ENCODE measurements around the gene SPARC.
A peak's percentile ranks its signal among the peaks of the same experiment; 100 is the strongest.

Gene SPARC

DNA sequence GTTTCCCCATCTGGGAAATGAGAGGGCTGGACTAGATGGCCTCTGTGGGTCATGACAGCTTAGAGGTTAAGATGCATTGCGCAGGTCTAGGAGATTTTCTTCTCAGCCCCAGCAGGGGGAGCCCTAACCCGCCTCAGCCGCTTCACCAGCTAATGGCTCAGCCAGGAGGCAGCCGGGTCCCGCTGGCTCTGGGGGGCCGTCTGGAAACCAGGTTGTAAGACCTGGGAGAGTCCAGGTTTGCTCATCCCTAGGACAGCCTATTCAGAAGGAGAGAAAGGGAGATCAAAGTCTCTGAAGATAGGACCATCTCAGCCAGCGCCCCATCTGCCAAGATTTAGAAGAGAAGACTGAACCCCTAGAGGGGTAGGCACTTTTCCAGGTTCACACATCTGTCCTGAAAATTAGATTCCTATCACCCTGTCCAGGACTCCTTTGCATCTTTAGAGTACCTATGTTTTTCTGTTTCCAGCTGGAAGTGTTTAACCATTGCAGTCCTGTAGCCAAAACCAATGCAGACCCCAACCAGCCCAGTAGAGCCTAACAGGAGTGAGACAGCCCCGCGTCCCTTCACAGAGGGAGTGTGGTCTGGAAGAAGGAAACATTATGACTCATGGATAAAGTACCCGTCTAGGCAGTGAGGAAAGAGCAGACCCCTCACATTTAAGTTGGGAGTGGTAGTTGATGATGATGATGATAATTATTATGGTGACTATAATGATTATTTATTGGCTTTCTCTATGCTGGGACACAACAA, 27.5 kb downstream of the SPARC start:
- DNase-seq (ENCODE audit: low read depth), result peak; percentile 76

DNA sequence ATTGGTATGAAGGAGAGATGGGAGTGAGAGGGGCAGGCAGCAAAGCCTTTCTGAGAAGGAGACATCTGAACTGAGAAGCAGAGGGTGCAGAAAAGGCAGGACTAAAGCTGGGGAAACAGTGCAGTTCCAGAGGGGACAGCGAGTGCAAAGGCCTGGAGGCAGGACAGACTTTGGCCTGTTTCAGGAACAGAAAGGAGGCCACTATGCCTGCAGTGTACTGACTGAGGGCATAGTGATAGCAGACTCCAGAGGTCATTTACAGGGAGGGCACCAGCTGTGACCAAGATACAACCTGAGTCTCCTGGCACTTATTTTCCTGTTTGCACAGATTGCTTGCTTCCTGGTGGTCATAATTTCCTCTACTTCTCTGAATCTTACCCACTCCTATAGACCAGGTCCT, 29.6 kb downstream of the SPARC start:
- no peak for DNase-seq (ENCODE audit: low read depth)

DNA sequence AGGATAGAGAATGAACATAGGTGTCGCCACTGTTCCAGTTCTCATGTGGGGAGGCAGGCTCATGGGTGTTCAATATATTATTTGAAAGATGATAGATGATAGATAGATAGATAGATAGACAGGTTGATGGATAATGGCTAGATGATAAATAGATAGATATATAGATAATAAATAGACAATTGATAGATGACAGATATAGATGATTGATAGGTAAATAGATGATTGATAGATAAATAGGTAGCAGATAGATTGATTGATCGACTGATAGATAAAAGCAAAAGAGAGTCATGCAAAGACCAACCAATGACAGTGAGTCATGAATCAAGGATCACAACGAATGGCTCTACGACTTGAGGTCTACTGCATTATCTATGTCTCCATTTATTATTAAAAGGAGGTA, 30.4 kb downstream of the SPARC start:
- no peak for DNase-seq (ENCODE audit: low read depth)

DNA sequence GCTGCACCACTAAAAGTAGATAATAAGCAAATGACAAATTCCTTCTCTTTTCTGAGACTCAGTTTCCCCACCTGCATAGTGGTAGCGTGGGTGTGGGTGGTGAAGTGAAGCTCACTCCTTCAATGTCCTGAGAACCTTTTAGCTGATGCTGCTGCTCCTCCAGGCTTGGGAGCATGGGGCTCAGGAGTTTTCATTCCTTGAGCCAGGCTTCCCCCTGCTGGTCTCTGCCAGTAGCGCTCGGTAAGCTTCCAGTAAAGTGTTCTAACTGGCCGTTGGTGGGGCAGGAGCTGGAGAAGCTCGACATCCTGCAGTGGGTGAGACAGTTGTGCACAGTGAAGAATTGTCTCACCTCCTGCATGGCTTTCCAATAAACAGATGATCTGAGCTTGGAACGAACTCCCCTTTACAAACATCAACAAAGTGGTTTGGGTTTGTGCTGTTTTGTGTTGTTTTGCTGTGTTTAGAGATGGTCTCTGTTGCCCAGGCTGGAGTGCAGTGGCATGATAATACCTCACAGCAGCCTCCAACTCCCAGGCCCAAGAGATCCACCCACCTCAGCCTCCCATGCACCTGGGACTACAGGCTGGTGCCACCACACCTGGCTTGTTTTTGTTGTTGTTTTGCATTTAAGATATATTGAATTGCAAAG, 34.6 kb downstream of the SPARC start:
- DNase-seq (ENCODE audit: low read depth), result peak; percentile 58

DNA sequence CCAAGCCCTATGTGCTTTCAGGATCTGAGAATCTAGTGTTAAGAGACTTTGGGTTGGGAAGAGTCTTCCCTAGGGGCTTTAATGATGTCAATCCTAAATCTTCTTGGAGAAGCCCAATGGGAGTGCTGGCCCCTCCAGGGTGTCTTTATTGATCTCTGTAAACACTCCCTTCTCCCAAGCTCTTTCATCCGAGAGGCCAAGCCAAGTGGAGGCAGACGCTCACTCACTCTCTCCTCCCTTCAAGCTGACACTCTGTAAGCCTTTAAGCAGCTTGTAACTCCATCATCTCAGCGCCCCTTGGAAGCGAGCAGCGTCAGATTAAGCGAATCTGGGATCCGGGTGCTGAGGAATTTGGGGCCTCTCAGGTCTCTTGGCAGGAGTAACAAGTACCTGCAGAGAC, 37.7 kb downstream of the SPARC start:
- DNase-seq (ENCODE audit: low read depth), result no peak

DNA sequence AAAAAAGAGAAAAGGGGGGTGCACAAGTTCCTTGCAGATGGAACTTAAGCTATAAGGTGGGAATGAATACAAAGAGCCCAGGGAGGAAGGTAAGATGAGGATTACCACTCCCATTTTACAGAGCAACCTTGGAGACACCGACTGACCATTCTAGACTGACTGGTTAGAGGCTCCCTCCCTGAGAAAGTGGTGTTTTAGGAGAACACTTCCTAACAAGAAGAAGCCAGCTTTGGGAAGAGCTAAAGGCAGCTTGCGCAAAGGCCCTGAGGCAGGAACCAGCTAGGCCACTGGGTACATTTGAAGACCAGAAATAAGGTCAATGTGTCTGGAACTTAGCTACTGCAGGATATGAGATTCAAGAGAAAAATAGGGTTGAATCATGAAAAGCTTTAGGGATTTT, 38.6 kb downstream of the SPARC start:
- DNase-seq (ENCODE audit: low read depth), result no peak

DNA sequence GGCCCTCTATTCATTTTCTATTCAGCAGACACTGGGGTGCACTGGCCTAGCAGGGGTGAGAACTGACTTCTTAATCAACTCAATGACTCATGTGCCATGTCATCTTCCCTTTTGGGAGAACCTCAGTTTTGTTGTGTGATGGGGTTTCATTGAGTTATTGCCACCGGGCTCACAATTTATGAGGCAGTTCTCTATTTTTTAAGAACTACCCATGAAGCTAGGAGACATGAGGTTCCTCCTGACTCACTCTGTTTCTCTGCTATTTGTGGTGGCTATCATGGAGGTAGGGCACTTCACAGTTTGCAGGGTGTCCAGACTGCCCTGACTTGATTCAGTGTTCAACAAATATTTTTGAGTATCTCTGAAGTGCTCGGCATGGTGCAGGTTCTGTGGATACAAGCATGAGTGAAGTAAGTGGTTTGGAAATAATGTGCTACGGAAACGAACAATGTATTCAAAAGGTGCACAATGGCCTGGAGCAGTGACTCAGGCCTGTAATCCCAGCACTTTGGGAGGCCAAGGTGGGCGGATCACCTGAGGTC, 39.3 kb downstream of the SPARC start:
- DNase-seq (ENCODE audit: low read depth), result no peak

DNA sequence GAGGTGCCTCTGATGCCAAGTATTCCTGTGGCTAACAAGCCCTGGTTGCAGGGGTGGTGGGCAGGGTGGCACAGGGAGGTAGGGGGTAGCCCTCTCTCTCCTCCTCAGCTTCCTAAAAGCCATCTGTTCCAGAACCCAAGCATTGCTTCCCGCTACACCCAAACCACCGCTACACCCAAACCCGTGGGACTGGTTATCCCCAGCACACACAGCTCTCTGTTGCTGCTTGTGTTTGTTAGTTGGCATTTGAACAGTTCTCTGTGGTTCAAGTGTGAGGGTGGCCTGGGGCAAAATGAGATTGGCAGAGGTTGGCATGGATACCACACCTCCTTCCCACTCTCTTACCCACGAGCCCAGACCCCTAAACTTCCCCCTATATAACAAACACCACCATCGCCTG, 40.4 kb downstream of the SPARC start:
- no peak for DNase-seq (ENCODE audit: low read depth)

DNA sequence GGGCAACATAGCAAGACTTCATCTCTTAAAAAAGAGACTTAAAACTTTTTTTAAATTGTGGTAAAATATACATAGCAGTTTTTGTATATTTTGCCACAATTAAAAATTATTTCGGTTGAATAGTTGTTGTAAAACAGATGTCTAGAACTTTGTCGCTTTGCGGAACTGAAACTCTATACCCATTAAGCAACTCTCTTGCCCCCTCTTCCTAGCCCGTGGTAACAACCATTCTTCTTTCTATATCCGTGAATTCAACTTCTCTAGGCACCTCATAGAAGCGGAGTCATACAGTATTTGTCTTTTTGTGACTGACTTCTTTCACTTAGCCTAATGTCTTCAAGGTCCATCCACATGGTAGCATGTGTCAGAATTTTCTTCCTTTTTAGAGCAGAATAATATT, 43.3 kb downstream of the SPARC start:
- DNase-seq (ENCODE audit: low read depth), result no peak

DNA sequence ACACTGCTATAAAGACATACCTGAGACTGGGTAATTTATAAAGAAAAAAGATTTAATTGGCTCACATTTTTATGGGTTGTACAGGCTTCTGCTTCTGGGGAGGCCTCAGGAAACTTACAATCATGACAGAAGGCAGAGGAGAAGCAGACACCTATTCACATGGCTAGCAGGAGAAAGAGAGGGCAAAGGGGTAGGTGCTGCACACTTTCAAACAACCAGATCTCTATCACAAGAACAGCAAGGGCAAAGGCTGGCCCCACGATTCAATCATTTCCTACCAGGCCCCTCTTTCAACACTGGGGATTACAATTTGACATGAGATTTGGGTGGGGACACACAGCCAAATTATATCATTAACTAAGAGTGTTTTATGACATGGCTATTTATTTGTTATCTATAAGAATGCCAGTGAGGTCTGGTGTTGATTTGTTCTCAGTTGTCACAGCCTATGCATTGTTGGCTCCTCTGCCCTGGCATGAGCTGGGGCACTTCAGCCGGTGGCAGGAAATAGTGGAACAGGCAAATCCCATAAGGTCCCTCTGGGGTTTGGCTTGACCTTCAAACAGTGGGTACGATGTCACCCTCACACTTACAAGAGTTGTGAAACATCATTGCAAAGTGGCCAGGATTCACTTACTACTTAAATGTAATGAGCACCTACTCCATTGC, 44.1 kb downstream of the SPARC start:
- DNase-seq (ENCODE audit: low read depth), result no peak

DNA sequence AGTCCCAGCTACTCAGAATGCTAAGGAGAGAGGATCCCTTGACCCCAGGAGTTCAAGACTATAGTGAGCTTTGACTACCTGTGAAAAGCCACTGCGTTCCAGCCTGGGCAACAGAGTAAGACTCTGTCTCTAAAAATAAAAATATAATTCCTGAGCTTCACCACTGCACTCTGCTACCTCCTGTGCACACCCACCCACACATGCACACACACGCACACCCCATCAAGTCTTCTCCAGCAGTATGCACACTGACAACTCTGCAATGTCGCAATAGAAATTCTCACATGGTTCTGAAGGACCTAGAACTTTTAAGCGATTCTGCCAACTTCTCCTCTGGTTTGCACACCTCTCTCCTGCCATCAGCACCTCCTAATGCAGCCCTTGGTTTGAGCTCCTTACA, 48.1 kb downstream of the SPARC start:
- no peak for DNase-seq (ENCODE audit: low read depth)

DNA sequence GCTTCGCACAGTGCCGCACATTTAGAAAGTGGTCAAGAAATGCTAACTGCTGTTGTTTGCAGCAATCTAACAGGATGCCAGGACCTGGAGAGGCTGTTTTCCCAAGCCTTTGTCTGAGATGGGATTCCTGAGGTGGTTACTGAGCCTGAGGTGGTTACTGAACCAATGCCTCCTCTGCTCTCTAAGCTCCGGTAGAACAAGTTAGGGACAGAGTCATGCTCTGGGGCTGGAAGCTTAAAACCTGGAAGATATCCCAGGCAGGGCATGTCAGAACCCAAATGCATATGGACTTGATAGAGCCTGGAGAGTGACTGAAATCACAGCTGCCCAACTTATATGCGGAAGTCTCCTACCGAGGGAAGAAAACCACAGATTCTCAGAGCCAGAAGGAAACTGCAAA, 49.0 kb downstream of the SPARC start:
- DNase-seq (ENCODE audit: low read depth), result no peak

DNA sequence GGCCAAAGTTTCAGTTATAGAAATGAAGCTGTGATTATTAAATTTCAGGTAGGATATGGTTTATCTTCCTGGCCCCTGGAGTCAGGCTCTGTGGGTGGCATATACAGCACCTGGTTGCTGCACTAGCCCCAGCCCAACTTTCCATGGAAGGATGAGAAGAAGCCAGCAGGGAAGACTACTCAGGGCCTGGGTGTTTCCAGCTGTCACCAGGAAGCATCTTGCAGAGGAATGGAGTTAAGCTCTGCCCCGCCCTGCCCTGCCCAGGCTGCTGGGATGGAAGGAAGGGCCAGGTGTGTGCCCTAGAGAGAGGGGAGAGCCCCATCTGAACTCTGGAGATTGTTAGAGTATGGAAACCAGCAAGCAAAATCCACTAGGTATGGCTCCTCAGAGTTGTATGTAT, 52.8 kb downstream of the SPARC start:
- no peak for DNase-seq (ENCODE audit: low read depth)

DNA sequence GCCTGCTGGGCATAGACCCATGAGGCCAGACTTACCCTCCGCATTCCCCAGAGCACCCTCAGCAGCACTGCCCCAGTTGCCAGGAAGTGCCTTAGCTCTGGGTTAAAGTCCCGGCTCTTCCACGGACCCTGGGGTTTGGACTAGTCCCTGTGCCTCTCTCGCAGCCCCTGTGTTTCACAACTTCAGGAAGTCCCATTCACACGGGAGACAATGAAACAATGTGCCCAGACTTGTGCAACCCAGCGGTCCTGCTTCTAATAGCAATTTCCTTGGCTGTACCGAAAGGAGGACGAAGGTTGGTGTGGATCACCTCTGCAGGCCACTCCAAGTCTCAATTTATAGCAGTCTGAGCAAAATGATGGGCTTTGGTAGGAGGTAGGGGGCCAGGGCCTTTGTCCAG, 53.8 kb downstream of the SPARC start:
- no peak for DNase-seq (ENCODE audit: low read depth)

DNA sequence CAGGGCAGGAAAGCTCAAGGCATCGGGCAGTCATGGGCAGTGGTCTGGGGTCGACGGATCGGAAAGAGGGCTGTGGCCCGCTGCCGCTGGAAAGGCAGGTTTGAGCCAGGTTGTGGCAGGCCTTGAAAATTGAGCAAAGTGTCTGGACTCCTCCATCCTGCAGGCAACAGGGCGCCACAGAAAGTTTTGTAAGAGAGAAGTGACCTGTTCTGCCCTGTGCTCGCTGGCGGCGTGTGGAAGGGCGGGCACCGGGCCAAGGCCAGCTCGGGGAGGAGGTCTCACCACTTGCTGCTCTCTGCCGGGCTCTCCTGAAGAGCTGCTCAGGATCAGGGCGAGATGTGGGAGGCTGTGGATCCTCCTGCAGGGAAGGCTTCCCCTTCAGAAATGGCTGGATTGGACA, 54.2 kb downstream of the SPARC start:
- DNase-seq (ENCODE audit: low read depth), result no peak

DNA sequence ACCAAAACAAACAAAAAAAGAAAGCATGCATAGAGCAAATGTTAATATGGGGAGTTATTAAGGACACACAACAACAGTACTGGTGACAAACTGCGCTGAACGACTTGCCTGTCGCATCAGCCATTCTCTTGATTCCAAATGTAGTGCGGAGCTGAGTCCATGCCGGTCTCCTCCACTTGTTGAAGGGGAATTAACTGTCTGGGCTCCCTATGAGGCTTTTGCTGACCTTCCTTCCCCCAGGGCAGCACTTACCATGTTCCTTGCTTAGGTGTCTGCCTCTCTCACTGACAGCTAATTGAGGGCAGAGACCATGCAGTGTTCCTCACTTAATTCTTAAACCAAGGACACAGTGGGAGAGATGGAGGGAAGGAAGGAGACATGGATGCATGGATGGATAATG, 54.8 kb downstream of the SPARC start:
- no peak for DNase-seq (ENCODE audit: low read depth)

DNA sequence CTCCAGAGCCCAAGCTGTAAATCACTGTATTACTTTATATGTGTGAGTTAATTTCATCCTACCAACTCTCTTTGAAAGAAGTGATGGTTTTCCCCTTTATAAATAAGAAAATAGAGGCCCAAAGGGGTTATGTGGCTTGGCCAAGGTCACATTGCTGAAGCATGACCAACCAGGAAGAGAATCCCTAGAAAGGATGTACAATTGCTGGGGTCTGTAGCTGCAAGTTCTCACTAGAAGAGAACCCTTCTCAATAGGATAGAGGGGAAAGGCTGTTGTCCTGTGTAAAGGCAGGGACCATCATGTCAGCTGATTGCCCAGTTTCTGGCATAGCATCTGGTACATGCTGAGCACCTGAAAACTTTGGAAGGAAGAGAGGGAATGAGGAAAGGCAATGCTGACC, 56.6 kb downstream of the SPARC start:
- DNase-seq (ENCODE audit: low read depth), result no peak

DNA sequence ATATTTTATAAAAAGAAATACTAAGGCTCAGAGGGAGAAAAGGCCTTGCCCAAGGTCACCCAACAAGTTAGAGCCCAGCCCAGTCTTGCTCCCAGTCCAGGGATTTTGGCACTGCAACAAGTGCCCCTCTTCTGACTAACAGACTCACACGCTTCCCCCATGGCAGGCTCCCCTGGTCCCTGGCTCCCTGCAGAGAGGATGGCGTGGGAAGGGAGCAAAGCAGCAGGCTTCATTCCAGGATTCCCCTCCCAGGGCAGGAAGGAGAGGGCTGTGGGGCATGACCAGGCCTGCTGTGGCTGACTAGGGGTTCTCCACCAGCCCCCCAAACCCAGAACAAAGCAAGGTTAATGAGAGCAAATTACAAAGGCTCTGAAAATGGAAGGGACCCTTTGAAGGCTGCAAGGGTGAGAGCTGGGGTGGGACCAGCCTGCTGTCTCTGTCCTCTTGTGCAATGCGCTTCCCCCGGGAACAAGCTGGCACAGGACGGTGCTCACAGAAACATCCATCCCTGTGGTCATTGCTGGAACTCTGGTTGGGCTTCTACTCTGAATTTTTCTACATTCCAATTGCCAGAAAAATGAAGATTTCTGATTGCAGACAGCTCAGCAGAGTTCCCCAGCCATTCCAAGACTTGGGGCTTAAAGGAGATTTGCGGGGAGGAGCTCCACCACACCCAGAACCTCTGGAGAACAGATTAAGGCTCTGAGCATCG, 58.4 kb downstream of the SPARC start:
- DNase-seq (ENCODE audit: low read depth), result no peak

DNA sequence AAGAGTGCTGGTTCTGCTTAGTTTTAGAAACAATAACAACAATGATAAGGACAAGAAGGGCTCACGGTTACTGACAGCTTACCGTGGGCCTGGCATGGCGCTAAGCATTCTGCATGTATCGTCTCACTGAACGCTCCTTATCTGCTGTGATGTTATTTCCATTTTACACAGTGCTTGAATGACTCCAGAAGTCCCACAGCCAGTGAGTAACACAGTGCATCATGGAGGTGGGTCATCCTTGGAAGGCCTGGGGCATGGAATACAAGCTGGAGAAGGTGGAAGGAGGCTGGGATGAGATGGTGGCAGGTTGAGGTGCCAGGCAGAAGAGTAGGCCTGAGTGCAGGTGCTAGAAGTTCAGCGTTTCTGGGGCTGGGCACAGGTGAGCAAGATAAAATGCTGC, 59.1 kb downstream of the SPARC start:
- DNase-seq (ENCODE audit: low read depth), result no peak

DNA sequence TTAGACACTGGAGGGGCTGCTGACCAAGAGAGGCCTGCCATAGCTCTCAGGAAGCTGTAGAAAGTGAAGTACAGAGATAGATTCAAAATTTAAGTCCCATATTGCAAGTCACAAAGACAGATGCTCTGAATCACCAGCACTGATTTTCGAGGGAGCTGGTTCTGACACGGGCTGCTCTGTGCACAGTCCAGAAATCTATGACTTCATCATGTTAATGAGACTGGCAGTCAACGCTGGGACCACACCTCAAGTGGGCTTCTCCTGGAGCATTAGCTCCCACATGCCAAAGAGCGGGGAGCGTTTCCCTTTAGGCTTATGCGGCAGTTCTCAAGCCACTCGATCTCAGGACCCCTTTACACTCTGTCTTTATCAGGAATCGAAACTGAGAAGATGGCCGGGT, 61.4 kb downstream of the SPARC start:
- no peak for DNase-seq (ENCODE audit: low read depth)

DNA sequence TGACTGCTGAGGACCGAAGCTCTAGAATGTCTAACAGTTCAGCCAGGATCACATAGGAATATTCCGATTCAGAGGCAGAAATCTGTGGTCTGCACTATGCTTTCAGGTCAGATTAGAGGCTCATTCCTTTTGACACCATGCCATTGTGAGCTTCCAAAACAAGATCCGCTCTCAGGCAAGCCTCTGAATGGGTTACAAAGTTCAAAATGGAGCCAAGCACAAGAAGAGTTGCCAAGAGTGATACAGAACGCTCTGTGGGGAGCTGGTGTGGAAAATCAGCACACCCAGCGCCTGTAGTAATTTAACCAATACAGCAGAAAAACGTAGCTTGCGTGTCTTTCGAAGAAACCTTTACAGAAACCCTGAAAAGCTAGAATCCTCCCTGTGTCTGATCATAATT, 62.2 kb downstream of the SPARC start:
- no peak for DNase-seq (ENCODE audit: low read depth)

DNA sequence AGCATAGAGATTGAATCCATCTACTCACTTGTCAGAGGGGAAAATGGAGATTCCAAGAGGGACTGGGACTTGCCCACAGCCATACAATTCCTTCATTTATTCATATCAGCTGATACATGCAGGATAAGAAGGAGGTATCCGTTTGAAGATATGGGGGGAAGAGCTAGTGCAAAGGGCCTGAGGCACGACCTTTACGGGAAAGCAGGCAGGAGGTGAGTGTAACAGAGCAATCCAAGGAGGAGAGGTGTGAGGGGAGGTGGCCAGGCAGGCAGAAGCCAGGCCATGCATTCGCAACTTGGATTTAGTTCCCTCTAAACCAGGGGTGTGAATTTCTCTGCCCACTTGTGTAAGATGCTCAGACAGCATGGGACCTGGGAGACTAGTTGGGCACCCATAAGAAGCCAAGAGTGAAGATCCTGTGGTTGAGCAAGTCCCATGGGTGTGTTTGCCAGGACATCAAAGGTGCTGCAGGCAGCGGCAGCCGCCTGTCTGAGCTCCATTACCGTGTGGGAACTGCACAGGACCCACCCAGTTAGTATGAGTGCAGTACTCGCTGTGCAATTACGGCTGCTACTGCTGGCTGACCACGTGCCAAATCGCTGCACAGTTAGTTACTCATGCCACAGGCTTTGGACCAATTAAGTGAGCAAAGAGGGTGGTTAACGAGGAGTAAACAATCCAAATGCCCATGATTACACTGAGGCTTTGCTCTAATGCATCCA, 64.2 kb downstream of the SPARC start:
- no peak for DNase-seq (ENCODE audit: low read depth)

Measured in activated T-cell treated with anti-CD3 and anti-CD28 coated beads for 48 hours (primary cell).